Uterus (tissue), 2 donors: ENCODE data around the gene CTNND2.

Experiments used
- CTCF ChIP-seq, 4 experiments: fragments of 200-600 bp in 2 of 4; fragments of 450-650 bp in 2 of 4; sonication (generic) in 2 of 4; IDR thresholded peaks; one replicate each; pipeline ENCODE4 v1.5.1; 2016 to 2019; ENCODE audit warnings: antibody characterized with exemption in 4 of 4, mild to moderate bottlenecking in 2 of 4, moderate library complexity in 1 of 4
- POLR2A ChIP-seq, 2 donors: fragments of 450-650 bp; IDR thresholded peaks; one replicate each; pipeline ENCODE4 v1.6.1; 2016; ENCODE audit warnings: antibody characterized with exemption in 2 of 2, mild to moderate bottlenecking in 1 of 2, moderate library complexity in 1 of 2

- TF ChIP-seq CTCF (IDR thresholded peaks at IDR 0.05) (no peak), POLR2A (IDR thresholded peaks at IDR 0.05) (no peak)
Measured at GRCh38 chr5:11734369-11734768, 169.9 kb downstream of the CTNND2 start.
